ENCODE measurements around the gene ELOVL3. TPM values are rescaled to one million over a fixed set of nuclear protein-coding genes. Genes with fewer than 3 reads are reported as not detected.
A peak's percentile ranks its signal among the peaks of the same experiment; 100 is the strongest.
"Not testable (repeated sequence)": the region's sequence is repeated elsewhere in the genome, so short reads cannot be mapped to it uniquely, and the experiment has no call there.

ELOVL3 gene
- total RNA-seq, 2 experiments from 2014 or later: 0.14 TPM; not detected in 1

DNA sequence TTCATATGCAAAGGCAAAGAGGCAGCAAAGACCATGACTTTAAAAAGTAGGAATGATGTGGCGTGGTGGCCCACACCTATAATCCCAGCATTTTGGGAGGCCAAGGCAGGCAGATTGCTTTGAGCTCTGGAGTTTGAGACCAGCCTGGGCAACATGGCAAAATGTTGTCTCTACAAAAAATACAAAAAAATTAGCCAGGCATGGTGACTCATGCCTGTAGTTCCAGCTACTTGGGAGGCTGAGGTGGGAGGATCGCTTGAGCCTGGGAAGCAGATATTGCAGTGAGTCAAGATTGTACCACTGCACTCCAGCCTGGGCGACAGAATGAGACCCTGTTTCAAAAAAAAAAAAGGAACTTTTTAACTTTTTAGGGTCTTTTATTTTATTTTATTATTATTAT is 26.4 kb downstream of the ELOVL3 start:
- DNase-seq; H3K27me3 Mint-ChIP-seq; POLR2A ChIA-PET; H3K27ac Mint-ChIP-seq; H3K9me3 Mint-ChIP-seq (ENCODE audit: low read depth); H3K4me3 Mint-ChIP-seq; ATAC-seq; intact Hi-C loops (cut with DNase I, micrococcal nuclease): not testable (repeated sequence)
- Mint-ChIP-seq H3K36me3 (ENCODE audit: low read depth) (peaks cover 19% of the 10 kb centered on the region), H3K4me1 (peaks cover 30% of the 10 kb centered on the region)
- CTCF ChIA-PET: interaction anchor here (1.1 to 2.7 kb wide), 5 partner anchors 8 to 98 kb away, joined by 3 to 19 read pairs (median 6); partner anchors contain the start of gene GBF1

DNA sequence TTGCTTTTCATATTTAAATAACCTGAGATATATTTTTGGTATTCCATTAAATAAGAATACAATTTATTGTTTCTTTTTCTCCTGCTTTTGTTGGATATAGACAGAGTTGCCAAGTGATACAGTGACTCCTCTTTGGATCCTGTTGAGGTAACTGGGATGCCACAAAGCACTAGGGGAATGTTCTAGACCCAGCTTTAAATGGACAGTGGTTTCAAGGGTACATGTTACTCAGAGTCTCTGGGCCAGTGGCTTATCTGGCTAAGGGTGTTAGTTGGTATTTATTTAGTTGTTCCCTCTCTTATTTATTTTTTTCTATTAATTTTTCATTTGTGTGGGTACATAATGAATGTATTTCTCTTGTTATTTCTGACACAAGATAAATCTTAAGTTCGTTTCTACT is 28.3 kb downstream of the ELOVL3 start:
- no peak for DNase-seq
- peaks cover 13% of the 10 kb centered on the region for H3K36me3 Mint-ChIP-seq (ENCODE audit: low read depth)
- peaks cover 19% of the 10 kb centered on the region for H3K4me1 Mint-ChIP-seq
- POLR2A ChIA-PET: interaction anchor here (0.6 to 0.9 kb wide), 2 partner anchors 12 to 18 kb away, joined by 4 to 5 read pairs; no protein-coding TSS in a partner anchor
- intact Hi-C loops (cut with DNase I, micrococcal nuclease): no loop called here
- no peaks in the 10 kb centered on the region for H3K27me3 Mint-ChIP-seq
- H3K9me3 Mint-ChIP-seq (ENCODE audit: low read depth): no peaks in the 10 kb centered on the region
- H3K27ac Mint-ChIP-seq: no peak overlapping the region
- CTCF ChIA-PET: interaction anchor here (0.6 to 2.1 kb wide), 6 partner anchors 10 to 227 kb away, joined by 3 to 7 read pairs (median 3); partner anchors contain the start of gene GBF1
- H3K4me3 Mint-ChIP-seq: no peak overlapping the region
- no peak for ATAC-seq

DNA sequence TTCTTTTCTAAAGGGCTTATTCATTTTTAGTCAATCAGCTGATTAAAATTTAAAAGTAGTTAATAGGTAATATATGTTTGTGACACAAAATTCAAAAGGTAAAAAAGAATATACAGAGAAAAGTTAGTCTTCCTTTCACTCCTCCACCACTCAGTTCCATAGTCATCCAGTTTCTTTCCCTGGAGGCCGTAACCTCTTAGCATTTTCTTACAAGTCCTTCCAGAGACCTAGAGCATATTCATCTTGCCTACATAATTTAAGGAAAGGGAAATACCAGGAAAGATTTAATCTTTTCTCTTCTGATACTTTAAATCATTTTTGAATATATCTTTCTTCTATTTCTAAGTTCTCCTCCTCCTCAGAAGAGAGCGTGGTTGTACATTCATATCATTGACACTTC is 29.3 kb downstream of the ELOVL3 start:
- CTCF ChIA-PET: interaction anchor here (0.6 to 1.4 kb wide), 3 partner anchors 10 to 68 kb away, joined by 3 to 4 read pairs (median 3); partner anchors contain the start of gene GBF1
- H3K27me3 Mint-ChIP-seq: no peaks in the 10 kb centered on the region
- POLR2A ChIA-PET: interaction anchor here (0.6 to 0.9 kb wide), 2 partner anchors 11 to 18 kb away, joined by 3 to 5 read pairs; no protein-coding TSS in a partner anchor

DNA sequence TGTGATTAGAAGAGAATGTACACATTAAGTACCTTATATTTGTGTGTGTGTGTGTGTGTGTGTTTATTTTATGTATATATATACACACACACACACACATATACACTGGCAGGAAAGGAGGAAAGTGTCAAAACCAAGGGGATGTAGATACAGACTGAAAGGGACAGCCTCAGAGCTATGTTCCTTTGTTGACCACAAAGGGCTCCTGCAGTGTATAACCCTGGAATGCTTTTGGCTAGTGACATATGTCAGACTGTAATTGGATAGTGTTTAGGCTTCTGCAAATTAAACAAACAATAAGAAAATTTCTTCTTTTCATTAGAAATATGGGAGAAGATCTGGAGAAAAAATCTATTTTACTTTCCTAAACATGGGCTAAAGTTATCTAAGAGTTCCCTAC is 35.1 kb downstream of the ELOVL3 start:
- Mint-ChIP-seq H3K4me3 (no peak overlapping the region), H3K4me1 (peaks cover 14% of the 10 kb centered on the region), H3K9me3 (ENCODE audit: low read depth) (no peaks in the 10 kb centered on the region), H3K36me3 (ENCODE audit: low read depth) (peaks cover 35% of the 10 kb centered on the region), H3K27ac (no peak overlapping the region), H3K27me3 (no peaks in the 10 kb centered on the region)
- intact Hi-C loops (cut with DNase I, micrococcal nuclease): no loop called here
- ChIA-PET POLR2A (no interaction called here), CTCF (interaction anchor here (0.6 to 10.7 kb wide), 5 partner anchors 12 to 321 kb away, joined by 3 to 82 read pairs (median 3); no protein-coding TSS in a partner anchor)
- ATAC-seq (no peak), DNase-seq (no peak)

More for the DNA sequence above, 29.3 kb downstream of the ELOVL3 start:
- ATAC-seq: no peak
- Mint-ChIP-seq H3K4me3 (no peak overlapping the region), H3K27ac (peak overlapping the region; percentile 21), H3K36me3 (ENCODE audit: low read depth) (peaks cover 14% of the 10 kb centered on the region), H3K9me3 (ENCODE audit: low read depth) (no peaks in the 10 kb centered on the region), H3K4me1 (peaks cover 19% of the 10 kb centered on the region)
- intact Hi-C loops (cut with DNase I, micrococcal nuclease): no loop called here
- no peak for DNase-seq

DNA sequence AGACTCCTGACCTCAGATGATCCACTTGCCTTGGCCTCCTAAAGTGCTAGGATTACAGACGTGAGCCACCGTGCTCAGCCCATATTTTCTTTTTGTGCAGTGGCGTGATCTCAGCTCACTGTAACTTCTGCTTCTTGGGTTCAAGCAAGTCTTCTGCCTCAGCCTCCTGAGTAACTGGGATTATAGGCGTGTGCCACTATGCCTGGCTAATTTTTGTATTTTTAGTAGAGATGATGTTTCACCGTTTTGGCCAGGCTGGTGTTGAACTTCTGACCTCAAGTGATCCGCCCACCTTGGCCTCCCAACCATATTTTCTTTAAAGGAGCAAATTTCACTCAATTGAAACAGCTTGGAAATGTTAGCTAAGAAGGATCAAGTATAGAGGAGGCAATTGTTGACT is 35.7 kb downstream of the ELOVL3 start:
- Mint-ChIP-seq H3K4me1 (peaks cover 20% of the 10 kb centered on the region), H3K27me3 (no peaks in the 10 kb centered on the region), H3K27ac (no peak overlapping the region), H3K36me3 (ENCODE audit: low read depth) (peaks cover 35% of the 10 kb centered on the region), H3K4me3 (no peak overlapping the region), H3K9me3 (ENCODE audit: low read depth) (no peaks in the 10 kb centered on the region)
- DNase-seq (no peak), ATAC-seq (no peak)
- POLR2A ChIA-PET: no interaction called here
- intact Hi-C loops (cut with DNase I, micrococcal nuclease): no loop called here
- CTCF ChIA-PET: interaction anchor here (0.6 to 10.7 kb wide), 5 partner anchors 23 to 94 kb away, joined by 3 to 82 read pairs (median 3); no protein-coding TSS in a partner anchor

DNA sequence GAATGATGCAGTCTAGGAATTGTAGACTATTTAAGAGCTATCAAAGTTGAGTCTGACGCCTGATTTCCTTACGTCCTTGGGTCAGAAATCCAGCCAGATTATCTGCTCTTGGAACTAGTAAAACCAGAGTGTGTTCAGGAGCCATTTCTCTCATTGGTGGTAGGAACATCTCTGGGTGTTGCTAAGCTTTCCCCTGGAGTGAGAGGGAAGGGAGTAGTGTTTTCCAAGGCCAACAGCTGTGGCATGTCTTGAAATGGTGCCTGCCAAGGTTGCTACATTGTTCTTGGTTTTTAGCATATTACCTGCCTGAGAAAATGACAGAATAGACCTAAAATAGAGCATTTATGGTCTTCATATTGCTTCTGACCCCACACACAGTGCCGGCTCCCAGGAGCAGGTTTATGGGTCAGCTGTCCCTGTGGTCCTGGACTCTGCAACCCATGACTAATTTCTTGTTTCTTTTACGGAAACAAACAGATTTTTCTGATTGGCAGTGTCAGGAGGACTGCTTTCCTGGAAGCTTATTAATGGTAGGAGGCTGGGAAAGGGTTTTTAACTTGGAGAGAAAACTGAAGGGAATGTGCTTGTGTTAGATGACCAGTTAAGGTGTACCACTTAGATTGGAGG is 36.8 kb downstream of the ELOVL3 start:
- intact Hi-C loops (cut with DNase I, micrococcal nuclease): no loop called here
- ATAC-seq (no peak), DNase-seq (no peak)
- CTCF ChIA-PET: interaction anchor here (1.0 to 10.7 kb wide), 3 partner anchors 33 to 94 kb away, joined by 3 to 82 read pairs (median 5); no protein-coding TSS in a partner anchor
- Mint-ChIP-seq H3K27ac (no peak overlapping the region), H3K9me3 (ENCODE audit: low read depth) (no peaks in the 10 kb centered on the region), H3K4me3 (no peak overlapping the region), H3K4me1 (peaks cover 30% of the 10 kb centered on the region), H3K36me3 (ENCODE audit: low read depth) (peaks cover 37% of the 10 kb centered on the region), H3K27me3 (no peaks in the 10 kb centered on the region)
- POLR2A ChIA-PET: interaction anchor here (0.6 to 0.9 kb wide), 2 partner anchors 31 to 213 kb away, joined by 3 to 4 read pairs; no protein-coding TSS in a partner anchor

DNA sequence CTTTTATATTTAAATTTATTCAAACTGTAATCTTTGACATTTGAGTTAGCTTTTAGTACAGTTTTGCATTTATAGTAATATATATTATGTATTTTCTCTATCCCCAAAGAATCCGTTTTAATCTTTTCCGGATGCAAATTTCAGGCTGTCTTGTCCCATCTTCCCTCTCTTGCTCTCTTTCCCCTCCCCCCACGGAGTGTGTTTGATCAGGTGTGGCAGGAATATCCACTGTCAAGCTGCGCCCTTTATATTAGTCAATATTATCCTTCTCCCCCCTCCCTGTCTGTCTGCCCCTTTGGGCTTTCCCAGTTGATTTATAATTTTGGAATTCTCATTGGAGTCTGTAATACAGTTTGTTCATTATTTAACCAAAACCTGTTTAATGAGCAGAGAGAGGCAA is 38.3 kb downstream of the ELOVL3 start:
- Mint-ChIP-seq H3K27me3 (no peaks in the 10 kb centered on the region), H3K4me3 (no peak overlapping the region), H3K9me3 (ENCODE audit: low read depth) (no peaks in the 10 kb centered on the region), H3K36me3 (ENCODE audit: low read depth) (peaks cover 45% of the 10 kb centered on the region), H3K27ac (no peak overlapping the region), H3K4me1 (peaks cover 45% of the 10 kb centered on the region)
- CTCF ChIA-PET: interaction anchor here (0.6 to 10.7 kb wide), 2 partner anchors 34 to 88 kb away, joined by 4 to 82 read pairs; no protein-coding TSS in a partner anchor
- no peak for DNase-seq
- ATAC-seq: no peak
- POLR2A ChIA-PET: no interaction called here
- intact Hi-C loops (cut with DNase I, micrococcal nuclease): no loop called here

DNA sequence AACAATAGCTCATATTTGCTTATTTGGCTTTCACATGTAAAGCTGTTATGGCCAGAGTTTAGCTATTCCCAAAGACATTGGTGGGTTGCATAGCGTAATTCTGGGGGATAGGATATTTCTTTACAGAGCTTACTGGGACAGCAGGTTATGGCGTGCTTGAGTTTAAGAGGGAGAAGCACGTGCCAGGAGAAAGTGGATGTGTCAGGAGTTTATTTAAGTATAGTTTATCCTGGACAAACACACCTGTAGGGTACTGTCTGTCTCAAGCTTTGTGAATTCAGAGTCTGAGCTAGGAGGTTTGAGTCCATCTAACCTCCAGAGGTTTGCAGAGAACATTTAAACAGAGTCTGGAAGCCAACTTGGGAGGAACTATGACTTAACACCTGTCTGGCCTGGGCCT is 40.6 kb downstream of the ELOVL3 start:
- Mint-ChIP-seq H3K27me3 (no peaks in the 10 kb centered on the region), H3K27ac (peak overlapping the region; percentile 94), H3K9me3 (ENCODE audit: low read depth) (no peaks in the 10 kb centered on the region), H3K36me3 (ENCODE audit: low read depth) (peaks cover 35% of the 10 kb centered on the region), H3K4me3 (no peak overlapping the region), H3K4me1 (peaks cover 49% of the 10 kb centered on the region)
- no peak for DNase-seq
- no peak for ATAC-seq
- ChIA-PET CTCF (interaction anchor here (0.5 to 10.7 kb wide), 12 partner anchors 14 to 155 kb away, joined by 3 to 82 read pairs (median 4); partner anchors contain the start of gene GBF1), POLR2A (interaction anchor here (0.6 kb wide), 1 partner anchor 12 kb away, joined by 5 read pairs; no protein-coding TSS in a partner anchor)
- intact Hi-C loops (cut with DNase I, micrococcal nuclease): loop anchor here in 1 of 2 experiments (1.0 kb wide), 1 partner anchor 75 kb away; no protein-coding TSS in a partner anchor

DNA sequence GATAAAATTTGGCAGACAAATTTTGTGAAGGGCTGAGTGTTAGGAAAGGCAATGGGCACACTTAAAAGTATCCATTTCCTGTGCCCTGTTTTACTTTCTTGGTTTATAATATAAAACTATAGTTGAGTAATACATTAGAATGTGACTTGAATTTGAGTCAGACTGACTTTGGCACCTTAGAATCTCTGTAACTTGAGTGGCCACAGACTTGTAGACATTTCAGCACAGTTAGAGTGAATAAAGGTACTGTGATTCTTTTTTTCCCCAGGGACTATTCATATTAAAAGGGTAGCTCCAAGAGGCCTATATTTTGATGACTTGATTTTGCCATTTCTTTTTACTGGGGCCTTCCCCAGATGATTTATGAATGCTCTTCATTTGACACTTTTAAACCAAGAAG is 41.6 kb downstream of the ELOVL3 start:
- ChIA-PET POLR2A (interaction anchor here (0.5 to 2.0 kb wide), 9 partner anchors 16 to 154 kb away, joined by 3 to 26 read pairs (median 4); partner anchors contain the start of genes GBF1 and NFKB2), CTCF (interaction anchor here (0.5 to 10.7 kb wide), 16 partner anchors 9 to 328 kb away, joined by 3 to 82 read pairs (median 5); partner anchors contain the start of gene GBF1)
- intact Hi-C loops (cut with DNase I, micrococcal nuclease): loop anchor here (1.0 kb wide), 6 partner anchors 16 to 74 kb away; partner anchors contain the start of gene GBF1 (in 1 of the 2)
- Mint-ChIP-seq H3K4me1 (peaks cover 58% of the 10 kb centered on the region), H3K4me3 (peak overlapping the region; percentile 48), H3K9me3 (ENCODE audit: low read depth) (no peaks in the 10 kb centered on the region), H3K27me3 (no peaks in the 10 kb centered on the region), H3K27ac (peak overlapping the region; percentile 94), H3K36me3 (ENCODE audit: low read depth) (peaks cover 31% of the 10 kb centered on the region)
- ATAC-seq: peak; percentile 89
- no peak for DNase-seq

DNA sequence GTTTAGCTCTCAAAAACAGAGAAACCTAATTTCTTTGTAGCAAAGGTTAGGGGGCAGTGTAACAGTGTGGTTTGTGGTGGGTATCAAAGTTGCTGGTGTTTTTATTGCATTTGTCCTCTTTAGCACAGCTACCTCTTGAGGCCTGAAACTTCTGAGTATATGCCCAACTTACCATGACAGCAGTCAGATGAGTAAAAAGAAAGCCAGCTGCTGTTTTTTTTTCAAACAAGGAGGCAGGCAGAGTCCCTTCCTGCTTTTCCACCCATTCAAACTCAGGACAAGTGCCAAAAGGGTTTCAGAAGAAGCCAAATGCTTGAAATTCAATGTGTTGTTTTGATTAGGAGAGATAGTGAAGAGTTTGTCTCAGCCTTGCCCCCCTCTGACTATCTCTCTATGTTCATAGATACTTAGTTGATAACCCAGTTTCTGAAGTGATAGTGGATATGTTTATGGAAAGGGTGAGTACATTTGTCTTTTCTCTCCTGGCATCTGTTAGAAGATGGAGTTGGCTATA is 42.3 kb downstream of the ELOVL3 start:
- ATAC-seq: peak; percentile 61
- H3K9me3 Mint-ChIP-seq (ENCODE audit: low read depth): no peaks in the 10 kb centered on the region
- H3K4me3 Mint-ChIP-seq: peak overlapping the region; percentile 48
- intact Hi-C loops (cut with DNase I, micrococcal nuclease): loop anchor here (1.0 kb wide), 5 partner anchors 15 to 70 kb away; partner anchors contain the start of gene GBF1 (in 1 of the 2)
- ChIA-PET POLR2A (interaction anchor here (0.6 to 2.0 kb wide), 6 partner anchors 16 to 127 kb away, joined by 3 to 26 read pairs (median 8); partner anchors contain the start of genes GBF1 and NFKB2), CTCF (interaction anchor here (0.6 to 10.7 kb wide), 16 partner anchors 8 to 817 kb away, joined by 3 to 82 read pairs (median 5); partner anchors contain the start of gene GBF1)
- H3K36me3 Mint-ChIP-seq (ENCODE audit: low read depth): peaks cover 24% of the 10 kb centered on the region
- H3K27me3 Mint-ChIP-seq: no peaks in the 10 kb centered on the region
- H3K4me1 Mint-ChIP-seq: peaks cover 57% of the 10 kb centered on the region
- H3K27ac Mint-ChIP-seq: peak overlapping the region; percentile 94
- DNase-seq: no peak

DNA sequence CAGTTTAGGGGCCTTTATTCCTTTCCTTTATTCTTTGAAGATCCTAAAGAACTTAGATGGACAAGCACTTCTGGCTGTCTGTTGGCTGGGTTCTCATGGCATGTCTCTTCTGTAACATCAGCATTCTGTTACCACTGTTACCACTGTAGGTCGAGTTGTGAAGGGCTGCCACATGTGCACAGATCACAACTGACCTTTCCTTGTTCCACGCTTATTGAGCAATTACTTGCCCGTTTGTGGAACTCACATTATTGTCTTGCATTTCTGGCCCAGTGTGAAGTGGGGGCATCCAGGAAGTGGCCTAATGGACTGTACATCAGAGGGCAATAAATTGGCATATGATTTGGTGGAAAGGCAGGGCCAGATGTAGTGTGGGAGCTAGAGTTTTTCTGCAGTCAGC is 42.9 kb downstream of the ELOVL3 start:
- ChIA-PET CTCF (interaction anchor here (1.6 to 10.7 kb wide), 8 partner anchors 10 to 116 kb away, joined by 4 to 82 read pairs (median 8); partner anchors contain the start of gene GBF1), POLR2A (interaction anchor here (1.2 to 2.0 kb wide), 3 partner anchors 15 to 126 kb away, joined by 6 to 26 read pairs (median 9); partner anchors contain the start of genes GBF1 and NFKB2)
- ATAC-seq: no peak
- intact Hi-C loops (cut with DNase I, micrococcal nuclease): no loop called here
- H3K27ac Mint-ChIP-seq: peak overlapping the region; percentile 94
- H3K9me3 Mint-ChIP-seq (ENCODE audit: low read depth): no peaks in the 10 kb centered on the region
- H3K36me3 Mint-ChIP-seq (ENCODE audit: low read depth): peaks cover 24% of the 10 kb centered on the region
- peaks cover 60% of the 10 kb centered on the region for H3K4me1 Mint-ChIP-seq
- no peaks in the 10 kb centered on the region for H3K27me3 Mint-ChIP-seq
- no peak overlapping the region for H3K4me3 Mint-ChIP-seq
- DNase-seq: no peak

Measured in activated CD4-positive, alpha-beta T cell treated with anti-CD3 and anti-CD28 coated beads for 36 hours (primary cell).